Measurements from ENCODE around the gene TMBIM6.

TMBIM6 gene

DNA sequence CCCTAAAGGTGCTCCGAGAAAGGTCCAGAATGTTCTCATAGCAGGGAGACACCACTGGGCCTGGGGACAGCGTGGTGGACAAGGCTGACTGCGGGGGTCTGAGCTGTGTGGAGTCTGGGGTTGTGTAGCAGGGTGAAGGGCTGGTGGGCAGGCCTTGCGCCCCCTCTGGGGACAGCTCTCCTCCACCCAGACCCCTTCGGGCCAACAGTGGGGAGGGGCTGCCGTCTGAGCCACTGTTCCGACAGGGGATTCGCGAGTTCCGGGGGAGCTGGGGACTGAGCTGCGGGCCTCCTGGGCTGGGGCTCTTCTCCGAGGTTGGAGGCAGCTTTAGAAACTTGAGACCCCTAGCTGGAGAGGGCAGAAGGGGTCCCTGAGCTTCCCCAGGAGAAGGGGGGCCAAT lies 54.8 kb downstream of the TMBIM6 start:
- Histone ChIP-seq H3K36me3 (ENCODE audit: insufficient read depth) (no peaks in the 10 kb centered on the region), H3K9ac (no peak overlapping the region), H4K20me1 (ENCODE audit: insufficient read depth) (no peaks in the 10 kb centered on the region), H3K4me3 (IDR thresholded peaks at IDR 0.05; ENCODE audit: insufficient read depth, low read depth, low read length) (no peak overlapping the region), H3K27ac (no peak overlapping the region), H3K4me1 (ENCODE audit: low read depth, poor library complexity, severe bottlenecking) (no peaks in the 10 kb centered on the region), H2AFZ (ENCODE audit: low read depth) (no peak overlapping the region), H3K4me2 (no peak overlapping the region), H3K27me3 (ENCODE audit: insufficient read depth, low read depth) (no peaks in the 10 kb centered on the region; the same call in 1 of the 2 replicates), H3K79me2 (ENCODE audit: insufficient read depth, low read depth) (no peaks in the 10 kb centered on the region)
- TF ChIP-seq, protein P1, sequence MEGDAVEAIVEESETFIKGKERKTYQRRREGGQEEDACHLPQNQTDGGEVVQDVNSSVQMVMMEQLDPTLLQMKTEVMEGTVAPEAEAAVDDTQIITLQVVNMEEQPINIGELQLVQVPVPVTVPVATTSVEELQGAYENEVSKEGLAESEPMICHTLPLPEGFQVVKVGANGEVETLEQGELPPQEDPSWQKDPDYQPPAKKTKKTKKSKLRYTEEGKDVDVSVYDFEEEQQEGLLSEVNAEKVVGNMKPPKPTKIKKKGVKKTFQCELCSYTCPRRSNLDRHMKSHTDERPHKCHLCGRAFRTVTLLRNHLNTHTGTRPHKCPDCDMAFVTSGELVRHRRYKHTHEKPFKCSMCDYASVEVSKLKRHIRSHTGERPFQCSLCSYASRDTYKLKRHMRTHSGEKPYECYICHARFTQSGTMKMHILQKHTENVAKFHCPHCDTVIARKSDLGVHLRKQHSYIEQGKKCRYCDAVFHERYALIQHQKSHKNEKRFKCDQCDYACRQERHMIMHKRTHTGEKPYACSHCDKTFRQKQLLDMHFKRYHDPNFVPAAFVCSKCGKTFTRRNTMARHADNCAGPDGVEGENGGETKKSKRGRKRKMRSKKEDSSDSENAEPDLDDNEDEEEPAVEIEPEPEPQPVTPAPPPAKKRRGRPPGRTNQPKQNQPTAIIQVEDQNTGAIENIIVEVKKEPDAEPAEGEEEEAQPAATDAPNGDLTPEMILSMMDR (conservative IDR thresholded peaks at IDR 0.05; ENCODE audit: low read depth, low read length): no peak

DNA sequence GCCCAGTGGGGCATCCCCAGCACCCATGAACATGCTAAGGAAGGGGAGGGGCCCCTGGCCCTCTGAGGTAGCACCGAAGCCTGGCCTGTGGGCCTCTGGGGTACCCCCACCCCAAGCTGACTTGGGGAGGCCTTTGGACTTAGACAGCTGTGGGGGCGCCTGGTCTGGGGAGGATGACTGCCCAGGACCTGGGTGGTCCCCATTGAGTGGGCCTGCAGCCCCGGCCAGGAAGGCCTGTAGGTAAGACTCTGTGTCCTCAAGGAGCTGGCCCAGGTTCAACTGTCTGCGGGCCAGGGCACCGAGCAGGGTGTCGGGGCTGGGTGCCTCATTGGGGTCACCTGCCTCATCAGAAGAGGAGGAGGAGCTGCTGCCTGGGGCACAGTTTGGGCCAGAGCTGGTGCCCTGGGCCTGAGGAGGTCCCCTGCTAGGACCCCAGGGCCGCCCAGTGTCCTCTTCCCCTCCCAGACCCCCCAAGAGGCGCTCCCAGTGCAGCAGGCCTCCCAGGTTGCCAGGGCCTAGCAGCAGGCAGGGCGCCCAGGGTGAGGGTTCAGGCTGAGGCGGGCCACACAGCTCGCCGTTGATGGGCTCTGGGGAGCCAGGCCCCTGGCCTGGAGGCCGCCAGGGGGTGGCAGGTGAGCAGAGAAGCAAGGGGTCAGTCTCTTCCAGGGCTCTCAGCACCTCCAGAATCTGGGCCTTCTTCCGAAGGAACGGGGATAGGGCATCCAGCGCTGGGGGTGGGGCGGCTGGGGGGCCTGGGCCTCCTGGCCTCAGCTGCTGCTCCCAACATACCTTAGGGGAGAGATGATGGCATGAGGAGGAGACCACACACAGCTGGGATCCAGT lies 55.5 kb downstream of the TMBIM6 start:
- no peak overlapping the region for H3K4me3 ChIP-seq (IDR thresholded peaks at IDR 0.05; ENCODE audit: insufficient read depth, low read depth, low read length)
- H3K36me3 ChIP-seq (ENCODE audit: insufficient read depth): no peaks in the 10 kb centered on the region
- H3K79me2 ChIP-seq (ENCODE audit: insufficient read depth, low read depth): no peaks in the 10 kb centered on the region
- no peaks in the 10 kb centered on the region; the same call in 1 of the 2 replicates for H3K27me3 ChIP-seq (ENCODE audit: insufficient read depth, low read depth)
- H3K9ac ChIP-seq: no peak overlapping the region
- no peak overlapping the region for H3K4me2 ChIP-seq
- no peak overlapping the region for H2AFZ ChIP-seq (ENCODE audit: low read depth)
- no peaks in the 10 kb centered on the region for H3K4me1 ChIP-seq (ENCODE audit: low read depth, poor library complexity, severe bottlenecking)
- H4K20me1 ChIP-seq (ENCODE audit: insufficient read depth): no peaks in the 10 kb centered on the region
- TF ChIP-seq, protein P1 (conservative IDR thresholded peaks at IDR 0.05; ENCODE audit: low read depth, low read length): no peak
- no peak overlapping the region for H3K27ac ChIP-seq

DNA sequence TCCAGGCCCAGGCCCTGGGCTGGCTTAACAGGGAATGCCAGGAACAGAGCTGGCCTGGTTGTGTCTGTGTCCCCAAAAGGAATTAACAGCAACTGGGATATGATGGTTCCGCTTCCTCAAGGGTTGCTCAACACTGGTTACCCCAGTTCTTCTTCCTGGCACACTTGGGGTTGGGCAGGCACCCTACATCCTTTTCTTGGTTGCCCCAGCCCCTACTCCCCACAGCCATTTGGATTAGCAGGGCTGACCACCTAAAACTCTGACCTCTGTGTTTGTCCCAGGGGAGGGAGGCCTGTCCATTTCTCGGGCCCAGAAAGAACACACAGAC lies 56.1 kb downstream of the TMBIM6 start:
- Histone ChIP-seq H3K36me3 (ENCODE audit: insufficient read depth) (no peaks in the 10 kb centered on the region), H3K4me2 (no peak overlapping the region), H3K9ac (no peak overlapping the region), H3K27me3 (ENCODE audit: insufficient read depth, low read depth) (no peaks in the 10 kb centered on the region), H3K79me2 (ENCODE audit: insufficient read depth, low read depth) (no peaks in the 10 kb centered on the region), H3K27ac (no peak overlapping the region), H2AFZ (ENCODE audit: low read depth) (no peak overlapping the region), H3K4me1 (ENCODE audit: low read depth, poor library complexity, severe bottlenecking) (no peaks in the 10 kb centered on the region), H4K20me1 (ENCODE audit: insufficient read depth) (no peaks in the 10 kb centered on the region), H3K4me3 (IDR thresholded peaks at IDR 0.05; ENCODE audit: insufficient read depth, low read depth, low read length) (no peak overlapping the region)
- TF ChIP-seq, protein P1 (conservative IDR thresholded peaks at IDR 0.05; ENCODE audit: low read depth, low read length): no peak

GRCh38 chr12:49798248-49798647 lies 56.9 kb downstream of the TMBIM6 start:
- no peaks in the 10 kb centered on the region for H3K27me3 ChIP-seq (ENCODE audit: insufficient read depth, low read depth)
- H3K4me3 ChIP-seq (IDR thresholded peaks at IDR 0.05; ENCODE audit: insufficient read depth, low read depth, low read length): no peak overlapping the region
- H4K20me1 ChIP-seq (ENCODE audit: insufficient read depth): no peaks in the 10 kb centered on the region
- no peak overlapping the region for H3K4me2 ChIP-seq
- no peaks in the 10 kb centered on the region for H3K36me3 ChIP-seq (ENCODE audit: insufficient read depth)
- no peak overlapping the region for H3K9ac ChIP-seq
- H3K79me2 ChIP-seq (ENCODE audit: insufficient read depth, low read depth): no peaks in the 10 kb centered on the region
- H3K4me1 ChIP-seq (ENCODE audit: low read depth, poor library complexity, severe bottlenecking): no peaks in the 10 kb centered on the region
- no peak overlapping the region for H3K27ac ChIP-seq
- H2AFZ ChIP-seq (ENCODE audit: low read depth): no peak overlapping the region
- TF ChIP-seq, protein P1 (conservative IDR thresholded peaks at IDR 0.05; ENCODE audit: low read depth, low read length): no peak

Measured in KMS-11 (cell line).